HepG2 (cell line): ENCODE measurements around the gene SCGB1D2. TPM values are rescaled to one million over a fixed set of nuclear protein-coding genes. Genes with fewer than 3 reads are reported as not detected.

Experiments
- AGO1 ChIP-seq: fragments of 200-400 bp; formaldehyde crosslinking; IDR thresholded peaks from 2 replicates; pipeline ENCODE4 v1.6.1; 2017; ENCODE audit warnings: mild to moderate bottlenecking, low read depth, low read length, moderate library complexity; ENCODE audit not compliant: poor library complexity, severe bottlenecking
- GFI1 ChIP-seq: sonication (generic); formaldehyde crosslinking; IDR thresholded peaks from 2 replicates; pipeline ENCODE4 v1.5.0; 2020; ENCODE audit warnings: missing genetic modification reagents, mild to moderate bottlenecking, borderline replicate concordance
- GPN1 ChIP-seq: sonication (generic); formaldehyde crosslinking; IDR thresholded peaks from 2 replicates; pipeline ENCODE4 v1.5.1; 2020; ENCODE audit warnings: missing genetic modification reagents, borderline replicate concordance
- KDM4B ChIP-seq: sonication (generic); formaldehyde crosslinking; IDR thresholded peaks from 2 replicates; pipeline ENCODE4 v1.4.0; 2020; ENCODE audit warnings: missing genetic modification reagents
- KLF16 ChIP-seq, 2 experiments: sonication (generic) in 1 of 2; formaldehyde crosslinking in 1 of 2; IDR thresholded peaks; 2 replicates each; pipeline versions ENCODE4 v1.6.1 to v1.8.0; 2016 to 2023; ENCODE audit warnings: missing genetic modification reagents in 2 of 2, missing compliant biosample characterization in 1 of 2
- KMT2A ChIP-seq: sonication (generic); formaldehyde crosslinking; IDR thresholded peaks from 2 replicates; pipeline ENCODE4 v1.4.0; 2020; ENCODE audit warnings: missing genetic modification reagents
- NAIF1 ChIP-seq: sonication (generic); formaldehyde crosslinking; IDR thresholded peaks from 2 replicates; pipeline ENCODE4 v1.5.0; 2020; ENCODE audit warnings: mild to moderate bottlenecking, missing genetic modification reagents, borderline replicate concordance
- PPARG ChIP-seq: conservative IDR thresholded peaks from 2 replicates; pipeline ENCODE4 v1.6.1; 2016; ENCODE audit warnings: missing biosample characterization, missing genetic modification reagents
- RORA ChIP-seq: sonication (generic); formaldehyde crosslinking; IDR thresholded peaks from 2 replicates; pipeline ENCODE4 v1.5.0; 2020; ENCODE audit warnings: mild to moderate bottlenecking, missing genetic modification reagents, moderate library complexity
- SALL1 ChIP-seq: sonication (generic); formaldehyde crosslinking; IDR thresholded peaks from 2 replicates; pipeline ENCODE4 v1.8.0; 2022; ENCODE audit warnings: mild to moderate bottlenecking, missing genetic modification reagents
- ZBTB43 ChIP-seq: sonication (generic); formaldehyde crosslinking; conservative IDR thresholded peaks from 2 replicates; pipeline ENCODE4 v1.4.0; 2020; ENCODE audit warnings: missing genetic modification reagents
- ZMYM3 ChIP-seq: sonication (generic); formaldehyde crosslinking; IDR thresholded peaks from 2 replicates; pipeline ENCODE4 v1.5.1; 2020; ENCODE audit warnings: mild to moderate bottlenecking, missing genetic modification reagents
- ZNF746 ChIP-seq: sonication (generic); formaldehyde crosslinking; IDR thresholded peaks from 2 replicates; pipeline ENCODE4 v1.8.0; 2022; ENCODE audit warnings: mild to moderate bottlenecking, missing genetic modification reagents
- polyA plus RNA-seq, 8 experiments: library from polyadenylated mRNA; depleted of rRNA in 3 of 8; stranded (reverse) in 7 of 8; unstranded in 1 of 8; fragments of >200 nt; fragmentation: Illumina TruSeq in 4 of 8; extraction: Trizol in 4 of 8; gene quantifications; 2 replicates each; pipeline versions ENCODE4 v1.2.1 to v1.2.3, GENCODE V29; 2011 to 2016; ENCODE audit warnings: low read depth in 4 of 8, missing spikeins in 1 of 8, mixed read lengths in 1 of 8; ENCODE audit not compliant: insufficient read depth in 1 of 8
- total RNA-seq, 5 experiments: library from RNA; depleted of rRNA; stranded (reverse); fragments of >200 nt; fragmentation: Illumina TruSeq; extraction: Trizol; gene quantifications; 2 replicates each; pipeline ENCODE4 v1.2.3, GENCODE V29; 2016; ENCODE audit warnings: low read depth in 1 of 5
- TF ChIP-seq, protein P1 (sequence below): IDR thresholded peaks from 2 replicates; pipeline ENCODE4 v1.6.1; 2018; ENCODE audit warnings: missing genetic modification reagents, mild to moderate bottlenecking, missing compliant biosample characterization
- TF ChIP-seq, protein P2 (sequence below): sonication (generic); formaldehyde crosslinking; IDR thresholded peaks from 2 replicates; pipeline ENCODE4 v1.4.0; 2020; ENCODE audit warnings: missing genetic modification reagents, borderline replicate concordance
- TF ChIP-seq, protein P3 (sequence below): sonication (generic); formaldehyde crosslinking; IDR thresholded peaks from 2 replicates; pipeline ENCODE4 v1.4.0; 2020; ENCODE audit warnings: missing genetic modification reagents, borderline replicate concordance
- TF ChIP-seq, protein P4 (sequence below): sonication (generic); formaldehyde crosslinking; IDR thresholded peaks from 2 replicates; pipeline ENCODE4 v1.8.0; 2022; ENCODE audit warnings: missing genetic modification reagents, mild to moderate bottlenecking, moderate library complexity, borderline replicate concordance

SCGB1D2 gene
- total and polyA plus RNA-seq, 2 of the 13 experiments (the other 11 are each of a cell fraction or from before 2014, with no cell fraction given): not detected

- no peak for TF ChIP-seq NAIF1
- TF ChIP-seq, protein P1, sequence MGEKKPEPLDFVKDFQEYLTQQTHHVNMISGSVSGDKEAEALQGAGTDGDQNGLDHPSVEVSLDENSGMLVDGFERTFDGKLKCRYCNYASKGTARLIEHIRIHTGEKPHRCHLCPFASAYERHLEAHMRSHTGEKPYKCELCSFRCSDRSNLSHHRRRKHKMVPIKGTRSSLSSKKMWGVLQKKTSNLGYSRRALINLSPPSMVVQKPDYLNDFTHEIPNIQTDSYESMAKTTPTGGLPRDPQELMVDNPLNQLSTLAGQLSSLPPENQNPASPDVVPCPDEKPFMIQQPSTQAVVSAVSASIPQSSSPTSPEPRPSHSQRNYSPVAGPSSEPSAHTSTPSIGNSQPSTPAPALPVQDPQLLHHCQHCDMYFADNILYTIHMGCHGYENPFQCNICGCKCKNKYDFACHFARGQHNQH: peak; percentile 84; the same call in 1 of the 2 replicates
- no peak for TF ChIP-seq AGO1
- TF ChIP-seq, protein P2, sequence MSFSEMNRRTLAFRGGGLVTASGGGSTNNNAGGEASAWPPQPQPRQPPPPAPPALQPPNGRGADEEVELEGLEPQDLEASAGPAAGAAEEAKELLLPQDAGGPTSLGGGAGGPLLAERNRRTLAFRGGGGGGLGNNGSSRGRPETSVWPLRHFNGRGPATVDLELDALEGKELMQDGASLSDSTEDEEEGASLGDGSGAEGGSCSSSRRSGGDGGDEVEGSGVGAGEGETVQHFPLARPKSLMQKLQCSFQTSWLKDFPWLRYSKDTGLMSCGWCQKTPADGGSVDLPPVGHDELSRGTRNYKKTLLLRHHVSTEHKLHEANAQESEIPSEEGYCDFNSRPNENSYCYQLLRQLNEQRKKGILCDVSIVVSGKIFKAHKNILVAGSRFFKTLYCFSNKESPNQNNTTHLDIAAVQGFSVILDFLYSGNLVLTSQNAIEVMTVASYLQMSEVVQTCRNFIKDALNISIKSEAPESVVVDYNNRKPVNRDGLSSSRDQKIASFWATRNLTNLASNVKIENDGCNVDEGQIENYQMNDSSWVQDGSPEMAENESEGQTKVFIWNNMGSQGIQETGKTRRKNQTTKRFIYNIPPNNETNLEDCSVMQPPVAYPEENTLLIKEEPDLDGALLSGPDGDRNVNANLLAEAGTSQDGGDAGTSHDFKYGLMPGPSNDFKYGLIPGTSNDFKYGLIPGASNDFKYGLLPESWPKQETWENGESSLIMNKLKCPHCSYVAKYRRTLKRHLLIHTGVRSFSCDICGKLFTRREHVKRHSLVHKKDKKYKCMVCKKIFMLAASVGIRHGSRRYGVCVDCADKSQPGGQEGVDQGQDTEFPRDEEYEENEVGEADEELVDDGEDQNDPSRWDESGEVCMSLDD (CRISPR knock-in tag): no peak
- no peak for TF ChIP-seq GPN1 (CRISPR knock-in tag)
- TF ChIP-seq, protein P3, sequence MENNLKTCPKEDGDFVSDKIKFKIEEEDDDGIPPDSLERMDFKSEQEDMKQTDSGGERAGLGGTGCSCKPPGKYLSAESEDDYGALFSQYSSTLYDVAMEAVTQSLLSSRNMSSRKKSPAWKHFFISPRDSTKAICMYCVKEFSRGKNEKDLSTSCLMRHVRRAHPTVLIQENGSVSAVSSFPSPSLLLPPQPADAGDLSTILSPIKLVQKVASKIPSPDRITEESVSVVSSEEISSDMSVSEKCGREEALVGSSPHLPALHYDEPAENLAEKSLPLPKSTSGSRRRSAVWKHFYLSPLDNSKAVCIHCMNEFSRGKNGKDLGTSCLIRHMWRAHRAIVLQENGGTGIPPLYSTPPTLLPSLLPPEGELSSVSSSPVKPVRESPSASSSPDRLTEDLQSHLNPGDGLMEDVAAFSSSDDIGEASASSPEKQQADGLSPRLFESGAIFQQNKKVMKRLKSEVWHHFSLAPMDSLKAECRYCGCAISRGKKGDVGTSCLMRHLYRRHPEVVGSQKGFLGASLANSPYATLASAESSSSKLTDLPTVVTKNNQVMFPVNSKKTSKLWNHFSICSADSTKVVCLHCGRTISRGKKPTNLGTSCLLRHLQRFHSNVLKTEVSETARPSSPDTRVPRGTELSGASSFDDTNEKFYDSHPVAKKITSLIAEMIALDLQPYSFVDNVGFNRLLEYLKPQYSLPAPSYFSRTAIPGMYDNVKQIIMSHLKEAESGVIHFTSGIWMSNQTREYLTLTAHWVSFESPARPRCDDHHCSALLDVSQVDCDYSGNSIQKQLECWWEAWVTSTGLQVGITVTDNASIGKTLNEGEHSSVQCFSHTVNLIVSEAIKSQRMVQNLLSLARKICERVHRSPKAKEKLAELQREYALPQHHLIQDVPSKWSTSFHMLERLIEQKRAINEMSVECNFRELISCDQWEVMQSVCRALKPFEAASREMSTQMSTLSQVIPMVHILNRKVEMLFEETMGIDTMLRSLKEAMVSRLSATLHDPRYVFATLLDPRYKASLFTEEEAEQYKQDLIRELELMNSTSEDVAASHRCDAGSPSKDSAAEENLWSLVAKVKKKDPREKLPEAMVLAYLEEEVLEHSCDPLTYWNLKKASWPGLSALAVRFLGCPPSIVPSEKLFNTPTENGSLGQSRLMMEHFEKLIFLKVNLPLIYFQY (CRISPR knock-in tag): peak; percentile 45; the same call in 1 of the 2 replicates
- TF ChIP-seq ZNF746 (CRISPR knock-in tag): no peak
- no peak for TF ChIP-seq KMT2A (CRISPR knock-in tag)
- TF ChIP-seq GFI1 (CRISPR knock-in tag): peak; percentile 66; the same call in 1 of the 2 replicates
- peak; percentile 57; the same call in 1 of the 2 replicates for TF ChIP-seq ZBTB43 (CRISPR knock-in tag)
- TF ChIP-seq RORA (CRISPR knock-in tag): no peak
- TF ChIP-seq KDM4B (CRISPR knock-in tag): no peak
- 0 out of 2 replicates have a peak, but pooled peaks have one; percentile 36 for TF ChIP-seq ZMYM3 (CRISPR knock-in tag)
- TF ChIP-seq, protein P4, sequence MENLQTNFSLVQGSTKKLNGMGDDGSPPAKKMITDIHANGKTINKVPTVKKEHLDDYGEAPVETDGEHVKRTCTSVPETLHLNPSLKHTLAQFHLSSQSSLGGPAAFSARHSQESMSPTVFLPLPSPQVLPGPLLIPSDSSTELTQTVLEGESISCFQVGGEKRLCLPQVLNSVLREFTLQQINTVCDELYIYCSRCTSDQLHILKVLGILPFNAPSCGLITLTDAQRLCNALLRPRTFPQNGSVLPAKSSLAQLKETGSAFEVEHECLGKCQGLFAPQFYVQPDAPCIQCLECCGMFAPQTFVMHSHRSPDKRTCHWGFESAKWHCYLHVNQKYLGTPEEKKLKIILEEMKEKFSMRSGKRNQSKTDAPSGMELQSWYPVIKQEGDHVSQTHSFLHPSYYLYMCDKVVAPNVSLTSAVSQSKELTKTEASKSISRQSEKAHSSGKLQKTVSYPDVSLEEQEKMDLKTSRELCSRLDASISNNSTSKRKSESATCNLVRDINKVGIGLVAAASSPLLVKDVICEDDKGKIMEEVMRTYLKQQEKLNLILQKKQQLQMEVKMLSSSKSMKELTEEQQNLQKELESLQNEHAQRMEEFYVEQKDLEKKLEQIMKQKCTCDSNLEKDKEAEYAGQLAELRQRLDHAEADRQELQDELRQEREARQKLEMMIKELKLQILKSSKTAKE (CRISPR knock-in tag): peak; percentile 80
- TF ChIP-seq KLF16 (CRISPR knock-in tag; IDR thresholded peaks at IDR 0.05): peak in 1 of 2 experiments; percentile 71; a peak in 1 of 4 replicates
- TF ChIP-seq SALL1 (CRISPR knock-in tag): peak; percentile 83; the same call in 1 of the 2 replicates
- peak; percentile 83 for TF ChIP-seq PPARG (CRISPR knock-in tag)
Measured at GRCh38 chr11:62260261-62260953, 18.4 kb downstream of the SCGB1D2 start (continued).
